GM15510 (cell line): ENCODE results near the gene WFIKKN2.

Experiments
- POLR2A ChIP-seq: IDR thresholded peaks from 3 replicates; pipeline ENCODE4 v1.6.1; 2011; ENCODE audit warnings: borderline replicate concordance; ENCODE audit not compliant: insufficient read length; ENCODE audit errors: extremely low read depth

Gene WFIKKN2

DNA sequence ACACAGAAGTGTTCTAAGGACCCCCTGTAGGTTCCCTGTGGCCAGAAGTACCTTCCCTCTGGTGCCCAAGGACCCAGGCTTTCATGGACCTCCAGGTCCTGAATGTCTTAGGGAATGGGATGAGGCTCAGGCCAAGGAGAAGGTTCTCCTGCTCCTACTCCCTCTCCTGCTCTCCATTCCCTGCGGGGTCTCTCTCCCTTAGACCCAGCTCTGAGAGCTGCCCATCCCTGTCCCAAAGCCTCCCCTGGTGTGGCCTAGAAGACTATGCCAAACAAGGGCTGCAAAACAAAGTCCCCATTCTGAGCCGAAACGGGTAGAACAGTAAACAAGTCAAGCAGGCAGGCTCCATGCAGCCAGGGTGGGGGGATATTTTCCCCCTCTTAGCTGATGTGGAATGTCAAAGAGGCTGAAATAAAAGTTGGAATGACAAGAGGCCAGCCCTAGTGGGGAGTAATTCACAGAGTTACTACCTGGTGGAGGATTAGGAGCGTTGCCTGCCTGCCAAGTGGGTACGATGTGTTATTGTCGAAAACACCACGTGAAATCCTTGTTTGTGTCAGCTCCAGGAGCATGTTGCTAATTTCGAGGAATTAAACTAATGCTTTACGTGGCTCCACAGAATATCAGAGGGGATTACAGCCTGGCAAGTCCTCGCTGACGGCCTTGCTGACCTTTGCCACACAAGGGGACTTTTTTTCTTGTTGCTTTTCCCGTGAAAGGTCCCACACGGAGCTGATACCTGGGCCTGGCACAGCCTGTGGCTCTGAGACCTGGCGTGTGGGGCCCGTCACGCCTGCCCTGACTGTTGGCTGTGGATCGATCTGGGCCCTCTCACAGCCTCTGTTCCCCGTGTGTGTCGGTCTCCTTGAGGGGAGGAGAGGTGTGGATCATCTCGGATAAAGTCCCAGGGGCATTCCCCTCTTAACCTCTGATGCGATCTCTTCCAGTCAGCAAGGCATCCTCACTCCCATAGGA, 2.9 kb downstream of the WFIKKN2 start:
- TF ChIP-seq POLR2A: no peak

DNA sequence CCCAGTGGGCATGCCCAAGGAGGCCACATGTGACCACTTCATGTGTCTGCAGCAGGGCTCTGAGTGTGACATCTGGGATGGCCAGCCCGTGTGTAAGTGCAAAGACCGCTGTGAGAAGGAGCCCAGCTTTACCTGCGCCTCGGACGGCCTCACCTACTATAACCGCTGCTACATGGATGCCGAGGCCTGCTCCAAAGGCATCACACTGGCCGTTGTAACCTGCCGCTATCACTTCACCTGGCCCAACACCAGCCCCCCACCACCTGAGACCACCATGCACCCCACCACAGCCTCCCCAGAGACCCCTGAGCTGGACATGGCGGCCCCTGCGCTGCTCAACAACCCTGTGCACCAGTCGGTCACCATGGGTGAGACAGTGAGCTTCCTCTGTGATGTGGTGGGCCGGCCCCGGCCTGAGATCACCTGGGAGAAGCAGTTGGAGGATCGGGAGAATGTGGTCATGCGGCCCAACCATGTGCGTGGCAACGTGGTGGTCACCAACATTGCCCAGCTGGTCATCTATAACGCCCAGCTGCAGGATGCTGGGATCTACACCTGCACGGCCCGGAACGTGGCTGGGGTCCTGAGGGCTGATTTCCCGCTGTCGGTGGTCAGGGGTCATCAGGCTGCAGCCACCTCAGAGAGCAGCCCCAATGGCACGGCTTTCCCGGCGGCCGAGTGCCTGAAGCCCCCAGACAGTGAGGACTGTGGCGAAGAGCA, 4.4 kb downstream of the WFIKKN2 start:
- TF ChIP-seq POLR2A: no peak

DNA sequence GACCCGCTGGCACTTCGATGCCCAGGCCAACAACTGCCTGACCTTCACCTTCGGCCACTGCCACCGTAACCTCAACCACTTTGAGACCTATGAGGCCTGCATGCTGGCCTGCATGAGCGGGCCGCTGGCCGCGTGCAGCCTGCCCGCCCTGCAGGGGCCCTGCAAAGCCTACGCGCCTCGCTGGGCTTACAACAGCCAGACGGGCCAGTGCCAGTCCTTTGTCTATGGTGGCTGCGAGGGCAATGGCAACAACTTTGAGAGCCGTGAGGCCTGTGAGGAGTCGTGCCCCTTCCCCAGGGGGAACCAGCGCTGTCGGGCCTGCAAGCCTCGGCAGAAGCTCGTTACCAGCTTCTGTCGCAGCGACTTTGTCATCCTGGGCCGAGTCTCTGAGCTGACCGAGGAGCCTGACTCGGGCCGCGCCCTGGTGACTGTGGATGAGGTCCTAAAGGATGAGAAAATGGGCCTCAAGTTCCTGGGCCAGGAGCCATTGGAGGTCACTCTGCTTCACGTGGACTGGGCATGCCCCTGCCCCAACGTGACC, 5.0 kb downstream of the WFIKKN2 start:
- no peak for TF ChIP-seq POLR2A

DNA sequence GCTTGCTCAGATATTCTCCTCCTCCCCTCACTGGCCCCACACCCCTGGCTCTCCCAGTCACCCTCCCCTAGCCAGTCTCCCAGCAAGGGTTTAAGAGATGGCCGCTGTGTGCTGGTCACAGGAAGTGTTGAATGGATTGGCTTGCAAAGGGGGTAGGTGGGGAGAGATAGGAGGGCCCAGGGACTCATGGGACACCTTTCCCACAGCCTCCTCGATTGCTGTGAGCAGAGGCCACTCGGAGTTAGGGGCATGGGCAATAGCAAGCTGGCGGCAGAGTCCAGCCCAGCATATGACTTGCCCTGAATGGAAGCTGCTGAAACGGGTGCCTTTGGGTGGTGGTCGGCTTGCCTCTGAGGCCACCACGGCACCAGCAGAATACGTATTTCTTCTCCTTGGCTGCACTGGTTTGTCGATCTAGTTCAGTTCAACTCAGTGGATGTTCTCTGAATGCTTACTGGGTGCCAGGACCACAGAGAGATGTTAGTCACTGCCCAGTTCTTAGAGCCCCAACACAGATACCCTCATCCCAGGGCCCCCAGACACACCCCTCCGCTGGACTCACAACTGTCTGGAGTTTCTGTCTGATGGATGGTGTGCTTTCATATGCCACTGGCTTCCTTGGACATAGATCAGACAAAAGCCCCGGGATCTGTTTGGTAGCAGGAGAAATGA, 6.0 kb downstream of the WFIKKN2 start:
- TF ChIP-seq POLR2A: no peak

DNA sequence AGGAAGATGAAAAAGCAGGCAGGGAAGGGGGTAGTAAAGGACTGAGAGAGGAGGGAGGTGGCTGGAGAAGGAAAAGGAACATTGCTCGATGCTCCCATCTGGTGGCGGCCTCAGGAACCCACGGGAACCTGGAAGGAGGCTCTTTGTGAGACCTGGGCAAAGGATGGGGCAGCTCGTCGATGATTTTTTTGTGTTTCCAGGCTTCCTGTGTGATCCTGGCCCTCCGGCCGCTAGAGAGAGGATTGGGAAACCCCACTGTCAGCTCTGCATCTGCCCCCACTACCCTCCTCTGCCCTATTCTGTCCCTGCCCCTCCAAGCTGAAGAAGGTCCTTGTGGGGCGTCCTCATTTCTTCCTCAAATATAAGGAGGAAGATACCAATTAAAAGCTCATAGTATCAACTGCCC, 6.6 kb downstream of the WFIKKN2 start:
- TF ChIP-seq POLR2A: no peak

DNA sequence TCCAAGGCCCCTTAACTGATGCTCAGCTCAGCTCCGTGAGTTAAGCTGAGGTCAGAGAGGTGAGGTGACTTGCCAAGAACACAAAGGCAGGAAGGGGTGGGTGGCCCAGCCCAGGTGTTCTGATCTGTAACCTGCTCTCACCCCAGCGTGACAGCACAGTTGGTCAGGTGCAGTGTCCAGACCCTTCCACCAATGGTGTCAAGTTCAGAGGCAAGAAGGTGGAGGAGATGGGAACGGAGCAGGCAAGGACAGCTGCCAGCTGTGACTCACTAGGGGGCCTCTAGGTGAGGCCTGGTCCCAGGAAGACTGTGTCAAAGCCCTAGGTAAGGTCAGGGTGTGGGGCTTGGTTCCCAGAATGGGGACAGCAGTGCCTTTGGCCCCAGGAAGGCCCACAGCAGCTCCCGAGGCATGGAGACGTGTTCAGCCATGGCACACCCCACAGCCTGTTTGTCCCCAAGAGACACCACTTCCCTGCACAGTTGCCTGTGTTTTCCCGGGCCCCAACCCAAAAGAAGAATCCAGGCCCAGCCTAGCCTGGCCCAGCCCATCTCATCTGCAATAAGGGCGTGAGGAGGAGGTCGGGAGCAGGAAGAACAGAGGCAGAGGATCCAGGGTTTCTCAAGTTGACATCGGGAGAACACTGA, 7.2 kb downstream of the WFIKKN2 start:
- TF ChIP-seq POLR2A: no peak

DNA sequence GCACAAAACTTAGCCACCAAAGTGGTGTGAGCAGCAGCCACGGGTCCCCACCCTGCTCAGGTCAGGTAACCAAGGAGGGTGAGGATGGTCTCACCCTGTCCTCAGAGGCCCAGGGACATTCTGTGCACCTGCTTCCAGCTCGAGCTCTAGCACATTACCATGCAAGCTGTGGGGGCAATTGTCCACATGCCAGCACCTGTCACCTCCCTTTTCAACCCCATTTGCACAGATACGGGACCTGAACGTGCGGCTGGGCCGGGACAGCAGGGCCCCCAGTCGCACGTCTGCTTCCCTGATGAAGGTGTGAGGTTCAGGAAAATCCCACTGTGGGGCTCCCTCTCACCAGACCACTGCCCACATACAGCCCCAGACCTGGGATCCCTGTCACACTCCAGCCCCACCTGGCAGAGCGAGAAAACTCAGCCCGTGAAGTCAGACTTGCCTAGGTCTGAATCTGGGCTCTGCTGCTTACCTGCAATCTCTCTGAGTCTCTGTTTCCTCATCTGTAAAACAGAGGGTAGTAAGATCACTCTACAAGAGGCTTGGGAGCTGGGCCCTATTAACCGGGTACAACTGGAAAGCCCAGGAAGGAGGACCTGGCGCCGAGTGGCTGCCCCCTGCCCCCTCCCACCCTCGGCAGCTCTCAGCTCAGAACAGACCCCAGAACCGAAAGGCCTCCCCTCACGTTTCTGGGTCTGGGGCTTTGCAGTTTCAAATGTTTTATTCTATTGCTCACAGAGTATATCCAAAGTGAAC, 7.9 kb downstream of the WFIKKN2 start:
- no peak for TF ChIP-seq POLR2A

DNA sequence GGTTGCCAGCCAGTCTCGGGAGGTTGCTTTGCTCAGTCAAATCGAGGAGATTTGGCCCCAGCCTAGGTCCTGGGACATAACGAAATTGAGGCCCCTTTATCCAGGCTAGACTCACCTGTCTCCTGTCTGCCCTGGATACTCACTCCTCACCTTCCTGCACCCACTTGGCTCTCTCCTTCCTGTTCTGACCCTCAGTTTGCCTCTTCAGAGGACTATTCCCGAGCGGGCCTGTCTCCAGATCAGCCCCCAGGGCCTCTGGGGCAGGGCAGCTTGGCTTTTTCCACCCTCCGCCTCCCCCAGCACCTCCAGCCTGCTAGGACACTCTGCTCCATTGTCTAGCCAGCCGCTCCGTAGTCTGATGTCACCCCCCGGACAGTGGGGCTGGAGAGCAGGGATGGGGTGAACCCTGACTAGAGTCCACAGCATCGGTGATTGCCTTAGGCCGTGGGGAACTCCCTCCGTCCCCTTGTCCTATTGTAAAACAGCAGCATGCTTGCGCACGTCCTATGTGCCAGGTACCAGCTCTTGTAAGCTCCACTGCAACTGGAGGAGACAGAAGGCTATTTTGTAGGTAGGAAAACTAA, 8.8 kb downstream of the WFIKKN2 start:
- TF ChIP-seq POLR2A: no peak

DNA sequence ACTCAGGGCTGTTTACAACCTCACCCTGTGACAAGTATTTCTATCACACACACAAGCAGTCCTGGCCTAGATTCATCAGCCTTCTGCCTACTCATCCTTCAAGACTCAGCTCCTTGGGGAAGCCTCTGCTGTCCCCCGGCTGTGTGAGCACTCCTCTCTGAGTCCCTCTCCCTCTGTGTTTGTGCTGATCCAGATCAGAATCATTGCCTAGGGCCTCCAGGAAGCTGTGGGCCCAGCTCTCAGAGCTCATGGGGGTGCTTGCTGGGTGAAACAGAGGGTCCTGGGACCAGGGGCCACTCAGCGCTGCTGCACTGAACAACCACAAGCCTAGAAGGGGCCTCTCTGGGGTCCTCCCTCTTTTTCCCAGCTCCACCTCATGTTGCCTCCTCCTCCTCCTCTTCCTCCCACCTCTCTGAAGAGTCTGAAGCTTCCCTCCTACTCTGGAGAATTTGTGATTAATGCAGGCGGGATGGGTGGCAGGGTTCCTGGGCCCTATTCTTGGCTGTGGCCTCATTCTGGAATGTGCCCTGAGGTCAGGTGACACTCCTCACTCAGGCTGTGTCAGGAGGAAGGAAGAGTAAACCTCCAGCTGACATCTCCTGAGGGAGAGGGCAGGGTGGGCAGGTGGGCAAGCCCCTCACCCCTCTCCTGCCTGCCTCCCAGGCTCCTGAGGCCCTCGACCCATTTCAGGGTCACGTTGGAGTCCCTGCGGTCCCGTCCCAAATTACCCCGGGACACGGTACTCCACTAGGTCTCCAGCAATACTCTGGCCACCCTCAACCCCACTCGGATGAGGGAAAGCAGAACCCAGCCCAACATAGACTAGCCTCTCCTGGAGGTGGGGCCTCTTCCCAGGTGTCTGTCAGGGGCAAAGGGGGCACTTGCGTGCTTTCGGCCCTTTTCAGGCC, 10.1 kb downstream of the WFIKKN2 start:
- no peak for TF ChIP-seq POLR2A

DNA sequence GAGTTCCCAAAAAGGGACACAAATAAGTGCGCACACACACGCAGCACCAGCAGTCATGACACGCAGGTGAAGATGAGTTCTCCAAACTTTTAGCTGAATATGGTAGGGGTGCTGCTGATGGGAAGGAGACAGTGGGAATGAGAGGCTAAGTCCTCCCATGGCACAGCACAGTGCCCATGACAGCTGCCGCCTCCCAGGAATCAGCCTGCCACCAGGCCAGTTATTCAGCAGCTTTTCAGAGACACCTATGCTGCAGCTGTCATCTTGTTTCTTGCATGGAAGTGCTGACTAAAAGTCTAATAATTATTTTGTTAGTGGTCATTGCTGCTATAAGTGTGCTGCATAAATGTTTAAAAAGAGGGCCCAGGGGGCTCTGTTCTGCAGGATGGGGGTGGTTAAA, 12.2 kb downstream of the WFIKKN2 start:
- TF ChIP-seq POLR2A: no peak

DNA sequence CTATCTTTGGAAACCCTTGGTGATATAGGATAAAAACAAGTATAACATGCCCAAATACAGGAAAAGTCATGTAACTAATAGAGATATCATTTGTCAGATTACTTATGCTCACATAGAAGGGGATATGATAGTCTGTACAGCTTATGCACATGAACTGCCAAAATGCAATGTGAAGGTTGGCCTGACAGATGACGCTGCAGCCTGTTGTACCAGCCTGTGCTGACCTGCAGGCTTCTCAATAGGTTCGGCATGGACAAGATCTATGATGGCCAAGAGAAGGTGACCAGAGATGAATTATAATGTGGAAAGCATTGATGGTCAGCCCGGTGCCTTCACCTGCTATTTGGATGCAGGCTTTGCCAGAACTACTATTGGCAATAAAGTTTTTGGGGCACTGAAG, 12.7 kb downstream of the WFIKKN2 start:
- no peak for TF ChIP-seq POLR2A

DNA sequence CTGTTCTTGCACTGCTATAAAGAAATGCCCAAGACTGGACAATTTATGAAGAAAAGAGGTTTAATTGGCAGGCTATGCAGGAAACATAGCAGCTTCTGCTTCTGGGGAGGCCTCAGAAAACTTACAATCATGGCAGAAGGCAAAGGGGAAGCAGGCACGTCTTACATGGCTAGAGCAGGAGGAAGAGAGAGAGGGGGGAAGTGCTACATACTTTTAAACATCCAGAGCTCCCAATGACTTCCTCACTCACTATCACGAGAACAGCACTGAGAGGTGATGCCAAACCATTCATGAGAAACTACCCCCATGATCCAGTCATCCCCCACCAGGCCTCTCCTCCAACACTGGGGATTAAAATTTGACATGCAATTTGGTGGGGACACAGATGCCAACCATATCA, 13.3 kb downstream of the WFIKKN2 start:
- TF ChIP-seq POLR2A: no peak

DNA sequence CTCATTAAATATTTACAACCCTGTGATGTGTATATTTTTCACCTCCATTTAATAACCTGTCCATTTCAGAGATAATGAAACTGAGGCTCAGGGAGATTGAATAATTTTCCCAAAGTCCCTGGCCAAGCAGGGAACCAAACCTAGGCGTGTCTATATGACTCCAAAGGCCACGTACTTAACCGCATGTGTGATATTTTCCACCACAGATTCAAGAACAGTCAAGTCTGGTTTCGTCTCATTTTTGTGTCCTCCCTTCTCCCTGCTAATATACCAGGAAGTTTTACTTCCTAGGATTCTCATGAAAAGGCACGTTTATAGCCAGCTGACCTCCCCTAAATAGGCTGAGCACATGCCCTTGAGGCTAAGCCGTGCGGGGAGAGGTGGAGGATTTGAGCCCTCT, 15.3 kb downstream of the WFIKKN2 start:
- no peak for TF ChIP-seq POLR2A

DNA sequence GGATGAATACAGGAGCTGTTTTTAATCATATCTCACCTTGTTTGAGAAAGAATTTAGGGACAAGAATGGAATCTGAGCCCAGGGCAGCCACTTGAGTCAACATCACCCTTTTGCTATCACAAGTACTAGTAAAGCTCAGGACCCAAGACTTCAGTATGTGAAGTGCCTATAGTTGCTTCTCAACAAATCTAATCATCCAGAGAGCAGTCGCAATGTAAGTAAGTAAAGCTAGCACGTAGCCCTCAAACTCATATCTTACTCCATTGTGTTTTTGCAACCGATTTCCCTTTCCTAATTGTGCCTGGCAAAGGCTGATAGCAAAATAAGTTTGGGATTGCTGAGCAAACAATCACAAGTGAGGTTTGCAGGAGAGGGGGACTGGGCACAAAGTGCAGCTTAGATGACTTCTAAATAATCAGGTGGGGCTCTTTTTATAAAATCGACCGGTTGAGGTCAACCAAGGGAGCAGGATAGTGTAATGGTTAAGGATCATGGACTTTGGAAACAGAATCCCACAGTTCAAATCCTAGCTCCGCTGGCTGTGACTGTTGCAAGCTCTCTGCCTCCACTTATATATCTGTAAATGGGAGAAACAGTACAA, 17.7 kb downstream of the WFIKKN2 start:
- TF ChIP-seq POLR2A: no peak
